Liver (tissue), 9 donors: ENCODE measurements around the gene AZGP1. TPM values are rescaled to one million over a fixed set of nuclear protein-coding genes. Genes with fewer than 3 reads are reported as not detected.

Experiments
- DNase-seq: peaks from one replicate; pipeline ENCODE4 v3.0.0-alpha.2; 2017; ENCODE audit warnings: low spot score
- H3K27ac ChIP-seq, 2 donors: one replicate each; pipeline ENCODE4 v1.7.0; 2013; ENCODE audit warnings: inconsistent platforms in 2 of 2, low read length in 2 of 2, control low read depth in 1 of 2, low read depth in 1 of 2, mild to moderate bottlenecking in 1 of 2
- H3K27me3 ChIP-seq, 4 donors: one replicate each; pipeline versions ENCODE4 v1.6.1 to v1.7.0; 2013; ENCODE audit warnings: low read length in 3 of 4, inconsistent platforms in 1 of 4, mild to moderate bottlenecking in 1 of 4, moderate library complexity in 1 of 4; ENCODE audit not compliant: control insufficient read depth in 4 of 4, insufficient read depth in 4 of 4
- H3K36me3 ChIP-seq, 4 donors: one replicate each; pipeline versions ENCODE4 v1.6.1 to v1.7.0; 2013; ENCODE audit warnings: low read length in 3 of 4, mild to moderate bottlenecking in 3 of 4, low read depth in 1 of 4, moderate library complexity in 1 of 4; ENCODE audit not compliant: control insufficient read depth in 4 of 4, insufficient read depth in 3 of 4
- H3K4me1 ChIP-seq, 4 donors: one replicate each; pipeline versions ENCODE4 v1.6.1 to v1.7.0; 2013; ENCODE audit warnings: low read length in 3 of 4, mild to moderate bottlenecking in 3 of 4, moderate library complexity in 1 of 4; ENCODE audit not compliant: control insufficient read depth in 4 of 4, insufficient read depth in 4 of 4
- H3K4me3 ChIP-seq, 3 donors: one replicate each; pipeline versions ENCODE4 v1.6.1 to v1.7.0; 2013; ENCODE audit warnings: low read length in 3 of 3, control low read depth in 1 of 3, low read depth in 1 of 3, mild to moderate bottlenecking in 1 of 3
- H3K9ac ChIP-seq, 2 donors: one replicate each; pipeline ENCODE4 v1.7.0; 2013; ENCODE audit warnings: low read length in 2 of 2, mild to moderate bottlenecking in 2 of 2, moderate library complexity in 2 of 2, control low read depth in 1 of 2, low read depth in 1 of 2
- H3K9me3 ChIP-seq, 4 donors: one replicate each; pipeline versions ENCODE4 v1.6.1 to v1.7.0; 2013; ENCODE audit warnings: low read length in 3 of 4; ENCODE audit not compliant: control insufficient read depth in 4 of 4
- EGR1 ChIP-seq, 2 donors: IDR thresholded peaks; 2 replicates each; pipeline ENCODE4 v1.6.1; 2016 to 2018; ENCODE audit warnings: antibody characterized with exemption in 2 of 2, low read depth in 2 of 2
- FOXA1 ChIP-seq: IDR thresholded peaks from 2 replicates; pipeline ENCODE4 v1.6.1; 2016; ENCODE audit warnings: antibody characterized with exemption
- FOXA2 ChIP-seq: IDR thresholded peaks from 2 replicates; pipeline ENCODE4 v1.6.1; 2016; ENCODE audit warnings: antibody characterized with exemption
- GABPA ChIP-seq, 2 donors: IDR thresholded peaks in 1 of 2; conservative IDR thresholded peaks in 1 of 2; 2 replicates each; pipeline ENCODE4 v1.6.1; 2016; ENCODE audit warnings: antibody characterized with exemption in 2 of 2, mild to moderate bottlenecking in 1 of 2, moderate library complexity in 1 of 2
- HNF4A ChIP-seq, 2 donors: conservative IDR thresholded peaks; 2 replicates each; pipeline ENCODE4 v1.6.1; 2016; ENCODE audit warnings: antibody characterized with exemption in 2 of 2, mild to moderate bottlenecking in 2 of 2
- HNF4G ChIP-seq: IDR thresholded peaks from 2 replicates; pipeline ENCODE4 v1.6.1; 2016; ENCODE audit warnings: antibody characterized with exemption
- JUND ChIP-seq, 2 donors: IDR thresholded peaks; 2 replicates each; pipeline ENCODE4 v1.6.1; 2016; ENCODE audit warnings: antibody characterized with exemption in 2 of 2
- NR2F2 ChIP-seq: IDR thresholded peaks from 2 replicates; pipeline ENCODE4 v1.6.1; 2016; ENCODE audit warnings: antibody characterized with exemption
- RAD21 ChIP-seq, 2 donors: IDR thresholded peaks; 2 replicates each; pipeline ENCODE4 v1.6.1; 2016; ENCODE audit warnings: antibody characterized with exemption in 2 of 2, mild to moderate bottlenecking in 2 of 2
- RXRA ChIP-seq, 2 donors: IDR thresholded peaks; 2 replicates each; pipeline ENCODE4 v1.6.1; 2017 to 2018; ENCODE audit warnings: antibody characterized with exemption in 2 of 2, mild to moderate bottlenecking in 1 of 2
- SP1 ChIP-seq: IDR thresholded peaks from 2 replicates; pipeline ENCODE4 v1.6.1; 2018; ENCODE audit warnings: antibody characterized with exemption, mild to moderate bottlenecking
- TAF1 ChIP-seq: conservative IDR thresholded peaks from 2 replicates; pipeline ENCODE4 v1.6.1; 2016; ENCODE audit warnings: antibody characterized with exemption, mild to moderate bottlenecking
- YY1 ChIP-seq: IDR thresholded peaks from 2 replicates; pipeline ENCODE4 v1.6.1; 2016; ENCODE audit warnings: antibody characterized with exemption, mild to moderate bottlenecking
- WGBS: extraction: QIAGEN DNeasy Blood & Tissue Kit; methylation state at CpG from one replicate; pipeline ENCODE4 v1.1.7; 2013; 5-methylcytosine and 5-hydroxymethylcytosine counted together
- polyA plus RNA-seq, 2 donors: library from polyadenylated mRNA; stranded (reverse) in 1 of 2; unstranded in 1 of 2; fragments of 200-250 nt in 1 of 2; fragments of >200 nt in 1 of 2; fragmentation: Nextera tagmentation in 1 of 2; extraction: Ambion mirVana in 1 of 2; gene quantifications; one replicate each; pipeline versions ENCODE4 v1.2.1 to v1.2.3, GENCODE V29; 2013 to 2015
- total RNA-seq, 2 donors: library from RNA; depleted of rRNA; stranded (reverse); fragments of >200 nt; gene quantifications; one replicate each; pipeline ENCODE4 v1.2.3, GENCODE V29; 2014
- TF ChIP-seq, protein P1 (sequence below): IDR thresholded peaks from 2 replicates; pipeline ENCODE4 v1.6.1; 2016; ENCODE audit warnings: antibody characterized with exemption
- TF ChIP-seq, protein P2 (sequence below): fragments of 150-350 bp; IDR thresholded peaks from 2 replicates; pipeline ENCODE4 v1.5.1; 2017; ENCODE audit warnings: improper control_type of control experiment, low read depth, low read length; ENCODE audit not compliant: missing input control
- TF ChIP-seq, protein P3 (sequence below): IDR thresholded peaks from 2 replicates; pipeline ENCODE4 v1.6.1; 2016; ENCODE audit warnings: antibody characterized with exemption
- TF ChIP-seq, protein P4 (sequence below): IDR thresholded peaks from 2 replicates; pipeline ENCODE4 v1.6.1; 2016; ENCODE audit warnings: antibody characterized with exemption, mild to moderate bottlenecking
- TF ChIP-seq, protein P5 (sequence below): IDR thresholded peaks from 2 replicates; pipeline ENCODE4 v1.6.1; 2016; ENCODE audit warnings: antibody characterized with exemption
- donor health status: healthy.
- donor health status: healthy.
- donor health status: healthy.
- donor health status: healthy.
- donor health status: healthy.

Gene AZGP1
- total and polyA plus RNA-seq, 4 donors = 99.5 to 2,721 (median 1,150) TPM

DNA sequence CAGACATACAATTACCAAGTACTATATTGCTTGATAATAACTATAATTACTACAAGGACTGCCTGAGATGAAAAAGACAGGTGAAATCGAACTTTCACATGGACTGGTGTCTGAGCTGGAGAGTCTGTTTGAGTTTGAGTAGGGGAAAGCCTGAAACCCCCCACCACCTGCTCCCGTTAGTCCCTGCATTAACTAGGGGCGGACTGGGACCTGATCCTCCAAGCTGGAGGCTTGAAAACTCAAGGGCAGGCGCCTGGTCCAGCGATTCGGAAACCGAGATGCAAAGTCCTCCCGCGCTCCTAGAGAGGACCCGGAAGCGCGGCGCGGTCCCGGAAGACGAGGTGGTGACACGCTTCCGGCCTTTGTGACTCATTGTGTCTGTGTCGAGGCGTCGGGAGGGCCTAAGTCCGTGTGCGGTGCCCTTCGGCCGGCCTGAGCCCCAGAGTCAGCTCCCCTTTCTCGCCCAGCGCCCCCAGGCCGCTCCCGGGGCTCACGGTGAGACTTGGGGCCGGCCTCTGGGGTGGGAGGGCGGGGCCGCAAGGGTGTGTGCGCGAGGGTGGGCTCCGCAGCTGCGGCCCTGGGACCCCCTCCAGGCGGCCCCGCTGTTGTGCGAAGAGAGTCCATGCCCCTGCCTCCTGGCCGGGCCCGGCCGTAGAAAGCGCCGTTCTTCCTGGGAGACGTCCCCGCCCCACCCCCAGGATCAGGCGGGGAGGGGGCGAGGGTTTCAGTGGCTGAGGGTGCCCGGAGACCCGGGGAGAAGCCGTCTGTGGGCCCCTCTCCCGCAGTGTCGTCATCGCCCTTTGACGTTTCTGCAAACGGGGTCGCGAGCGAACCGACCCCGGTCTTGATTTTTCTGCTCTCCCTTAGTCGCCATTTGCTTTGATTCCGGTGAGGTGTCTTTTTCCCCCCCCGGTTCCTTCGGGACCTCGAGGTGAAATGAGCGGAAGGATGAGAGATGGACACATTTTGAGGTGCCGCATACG is 39.7 kb upstream of the AZGP1 start, which contains the start of gene ZKSCAN1:
TSS of gene ZKSCAN1 (plus strand) at position 365 of the 983 bp plus-strand sequence. CDS start 7,911 bp downstream, outside the sequence.
- WGBS = 2% methylated on average over 70 of the region's 70 CpGs
- peaks cover 20 to 64% (median 46%) of the 10 kb centered on the region in 4 donors for H3K4me1 ChIP-seq
- H3K27me3 ChIP-seq = no peaks in the 10 kb centered on the region
- peak within 1 kb of the TSS; percentile 99 to 100 for H3K9ac ChIP-seq
- peak; percentile 87 for TF ChIP-seq TAF1
- TF ChIP-seq FOXA1 = no peak
- TF ChIP-seq HNF4A (conservative IDR thresholded peaks at IDR 0.05) = peak; percentile 54 to 63
- peak in 1 of 2 donors; percentile 26 for TF ChIP-seq RAD21 (IDR thresholded peaks at IDR 0.05)
- TF ChIP-seq RXRA (IDR thresholded peaks at IDR 0.05) = peak; percentile 28 to 37
- TF ChIP-seq, protein P1, sequence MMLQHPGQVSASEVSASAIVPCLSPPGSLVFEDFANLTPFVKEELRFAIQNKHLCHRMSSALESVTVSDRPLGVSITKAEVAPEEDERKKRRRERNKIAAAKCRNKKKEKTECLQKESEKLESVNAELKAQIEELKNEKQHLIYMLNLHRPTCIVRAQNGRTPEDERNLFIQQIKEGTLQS = peak; percentile 48
- TF ChIP-seq EGR1 (IDR thresholded peaks at IDR 0.05; ENCODE audit: low read depth in 2 of 2) = peak; percentile 8 to 51
- peak; percentile 64 for TF ChIP-seq SP1
- peak; percentile 93 to 96 for TF ChIP-seq GABPA (IDR thresholded peaks at IDR 0.05 in 1 of 2, conservative IDR thresholded peaks at IDR 0.05 in 1 of 2)
- TF ChIP-seq, protein P2, sequence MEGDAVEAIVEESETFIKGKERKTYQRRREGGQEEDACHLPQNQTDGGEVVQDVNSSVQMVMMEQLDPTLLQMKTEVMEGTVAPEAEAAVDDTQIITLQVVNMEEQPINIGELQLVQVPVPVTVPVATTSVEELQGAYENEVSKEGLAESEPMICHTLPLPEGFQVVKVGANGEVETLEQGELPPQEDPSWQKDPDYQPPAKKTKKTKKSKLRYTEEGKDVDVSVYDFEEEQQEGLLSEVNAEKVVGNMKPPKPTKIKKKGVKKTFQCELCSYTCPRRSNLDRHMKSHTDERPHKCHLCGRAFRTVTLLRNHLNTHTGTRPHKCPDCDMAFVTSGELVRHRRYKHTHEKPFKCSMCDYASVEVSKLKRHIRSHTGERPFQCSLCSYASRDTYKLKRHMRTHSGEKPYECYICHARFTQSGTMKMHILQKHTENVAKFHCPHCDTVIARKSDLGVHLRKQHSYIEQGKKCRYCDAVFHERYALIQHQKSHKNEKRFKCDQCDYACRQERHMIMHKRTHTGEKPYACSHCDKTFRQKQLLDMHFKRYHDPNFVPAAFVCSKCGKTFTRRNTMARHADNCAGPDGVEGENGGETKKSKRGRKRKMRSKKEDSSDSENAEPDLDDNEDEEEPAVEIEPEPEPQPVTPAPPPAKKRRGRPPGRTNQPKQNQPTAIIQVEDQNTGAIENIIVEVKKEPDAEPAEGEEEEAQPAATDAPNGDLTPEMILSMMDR = no peak
- TF ChIP-seq FOXA2 = no peak
- TF ChIP-seq, protein P3, sequence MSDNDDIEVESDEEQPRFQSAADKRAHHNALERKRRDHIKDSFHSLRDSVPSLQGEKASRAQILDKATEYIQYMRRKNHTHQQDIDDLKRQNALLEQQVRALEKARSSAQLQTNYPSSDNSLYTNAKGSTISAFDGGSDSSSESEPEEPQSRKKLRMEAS = peak; percentile 21
- TF ChIP-seq, protein P4, sequence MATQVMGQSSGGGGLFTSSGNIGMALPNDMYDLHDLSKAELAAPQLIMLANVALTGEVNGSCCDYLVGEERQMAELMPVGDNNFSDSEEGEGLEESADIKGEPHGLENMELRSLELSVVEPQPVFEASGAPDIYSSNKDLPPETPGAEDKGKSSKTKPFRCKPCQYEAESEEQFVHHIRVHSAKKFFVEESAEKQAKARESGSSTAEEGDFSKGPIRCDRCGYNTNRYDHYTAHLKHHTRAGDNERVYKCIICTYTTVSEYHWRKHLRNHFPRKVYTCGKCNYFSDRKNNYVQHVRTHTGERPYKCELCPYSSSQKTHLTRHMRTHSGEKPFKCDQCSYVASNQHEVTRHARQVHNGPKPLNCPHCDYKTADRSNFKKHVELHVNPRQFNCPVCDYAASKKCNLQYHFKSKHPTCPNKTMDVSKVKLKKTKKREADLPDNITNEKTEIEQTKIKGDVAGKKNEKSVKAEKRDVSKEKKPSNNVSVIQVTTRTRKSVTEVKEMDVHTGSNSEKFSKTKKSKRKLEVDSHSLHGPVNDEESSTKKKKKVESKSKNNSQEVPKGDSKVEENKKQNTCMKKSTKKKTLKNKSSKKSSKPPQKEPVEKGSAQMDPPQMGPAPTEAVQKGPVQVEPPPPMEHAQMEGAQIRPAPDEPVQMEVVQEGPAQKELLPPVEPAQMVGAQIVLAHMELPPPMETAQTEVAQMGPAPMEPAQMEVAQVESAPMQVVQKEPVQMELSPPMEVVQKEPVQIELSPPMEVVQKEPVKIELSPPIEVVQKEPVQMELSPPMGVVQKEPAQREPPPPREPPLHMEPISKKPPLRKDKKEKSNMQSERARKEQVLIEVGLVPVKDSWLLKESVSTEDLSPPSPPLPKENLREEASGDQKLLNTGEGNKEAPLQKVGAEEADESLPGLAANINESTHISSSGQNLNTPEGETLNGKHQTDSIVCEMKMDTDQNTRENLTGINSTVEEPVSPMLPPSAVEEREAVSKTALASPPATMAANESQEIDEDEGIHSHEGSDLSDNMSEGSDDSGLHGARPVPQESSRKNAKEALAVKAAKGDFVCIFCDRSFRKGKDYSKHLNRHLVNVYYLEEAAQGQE = peak; percentile 61
- peak; percentile 55 for TF ChIP-seq YY1
- TF ChIP-seq NR2F2 = no peak
- TF ChIP-seq JUND (IDR thresholded peaks at IDR 0.05) = peak; percentile 92 to 96
- TF ChIP-seq HNF4G = peak; percentile 22
- TF ChIP-seq, protein P5, sequence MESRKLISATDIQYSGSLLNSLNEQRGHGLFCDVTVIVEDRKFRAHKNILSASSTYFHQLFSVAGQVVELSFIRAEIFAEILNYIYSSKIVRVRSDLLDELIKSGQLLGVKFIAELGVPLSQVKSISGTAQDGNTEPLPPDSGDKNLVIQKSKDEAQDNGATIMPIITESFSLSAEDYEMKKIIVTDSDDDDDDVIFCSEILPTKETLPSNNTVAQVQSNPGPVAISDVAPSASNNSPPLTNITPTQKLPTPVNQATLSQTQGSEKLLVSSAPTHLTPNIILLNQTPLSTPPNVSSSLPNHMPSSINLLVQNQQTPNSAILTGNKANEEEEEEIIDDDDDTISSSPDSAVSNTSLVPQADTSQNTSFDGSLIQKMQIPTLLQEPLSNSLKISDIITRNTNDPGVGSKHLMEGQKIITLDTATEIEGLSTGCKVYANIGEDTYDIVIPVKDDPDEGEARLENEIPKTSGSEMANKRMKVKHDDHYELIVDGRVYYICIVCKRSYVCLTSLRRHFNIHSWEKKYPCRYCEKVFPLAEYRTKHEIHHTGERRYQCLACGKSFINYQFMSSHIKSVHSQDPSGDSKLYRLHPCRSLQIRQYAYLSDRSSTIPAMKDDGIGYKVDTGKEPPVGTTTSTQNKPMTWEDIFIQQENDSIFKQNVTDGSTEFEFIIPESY = no peak
- peak within 1 kb of the TSS; percentile 86 to 98 for H3K27ac ChIP-seq
- peaks cover 0 to 3% (median 0%) of the 10 kb centered on the region in 4 donors for H3K36me3 ChIP-seq
- peak; percentile 85 for DNase-seq
- H3K9me3 ChIP-seq = no peaks in the 10 kb centered on the region
- H3K4me3 ChIP-seq = peak within 1 kb of the TSS; percentile 85 to 98 (median 95)
